Thyroid gland (tissue), 4 donors: ENCODE measurements around the gene TCF12. TPM values are rescaled to one million over a fixed set of nuclear protein-coding genes. Genes with fewer than 3 reads are reported as not detected.

Experiments
- DNase-seq, 2 donors: peaks; one replicate each; pipeline ENCODE4 v3.0.0-alpha.2; 2019
- H3K27ac ChIP-seq, 3 donors: fragments of 200-600 bp; sonication (generic); 1 replicate in 2 of 3; 2 replicates in 1 of 3; pipeline ENCODE4 v1.5.1; 2016 to 2019; ENCODE audit warnings: mild to moderate bottlenecking in 1 of 3, moderate library complexity in 1 of 3
- H3K27me3 ChIP-seq: fragments of 200-600 bp; sonication (generic); one replicate; pipeline ENCODE4 v1.5.1; 2019
- H3K36me3 ChIP-seq, 2 donors: fragments of 200-600 bp; sonication (generic); one replicate each; pipeline ENCODE4 v1.5.1; 2016 to 2019
- H3K4me1 ChIP-seq, 2 donors: fragments of 200-600 bp; sonication (generic); one replicate each; pipeline ENCODE4 v1.5.1; 2017 to 2019
- H3K4me3 ChIP-seq, 3 donors: fragments of 200-600 bp; sonication (generic); replicated peaks in 1 of 3; 1 replicate in 2 of 3; 2 replicates in 1 of 3; pipeline ENCODE4 v1.5.1; 2016; ENCODE audit warnings: mild to moderate bottlenecking in 1 of 3
- H3K9me3 ChIP-seq: fragments of 200-600 bp; sonication (generic); one replicate; pipeline ENCODE4 v1.5.1; 2017
- CTCF ChIP-seq, 6 experiments: fragments of 200-600 bp in 3 of 6; fragments of 450-650 bp in 3 of 6; sonication (generic) in 3 of 6; IDR thresholded peaks; one replicate each; pipeline ENCODE4 v1.5.1; 2016 to 2019; ENCODE audit warnings: antibody characterized with exemption in 6 of 6, mild to moderate bottlenecking in 2 of 6, inconsistent platforms in 1 of 6, moderate library complexity in 1 of 6
- POLR2A ChIP-seq, 2 donors: fragments of 450-650 bp; IDR thresholded peaks; one replicate each; pipeline ENCODE4 v1.6.1; 2017; ENCODE audit warnings: antibody characterized with exemption in 2 of 2, mild to moderate bottlenecking in 2 of 2, moderate library complexity in 1 of 2
- WGBS, 2 donors: methylation state at CpG; one replicate each; pipeline ENCODE4 v1.1.5; 2017; 5-methylcytosine and 5-hydroxymethylcytosine counted together
- intact Hi-C: fragments of 100-400 bp; cut with DNase I; formaldehyde crosslinking; loops from one replicate; pipeline ENCODE4 v1.15.1; 2023
- total RNA-seq, 4 donors: library from RNA; depleted of rRNA; stranded (reverse); fragments of >200 nt; gene quantifications; one replicate each; pipeline ENCODE4 v1.2.3, GENCODE V29; 2016

Gene TCF12
- total RNA-seq, 4 donors from 2014 or later, result 54.8 to 156 (median 108) TPM

GRCh38 chr15:57190208-57190607 is 271.8 kb downstream of the TCF12 start:
- Histone ChIP-seq H3K4me3 (no peak overlapping the region), H3K4me1 (no peaks in the 10 kb centered on the region), H3K9me3 (no peaks in the 10 kb centered on the region), H3K27ac (no peak overlapping the region), H3K36me3 (no peaks in the 10 kb centered on the region), H3K27me3 (no peaks in the 10 kb centered on the region)
- no peak for TF ChIP-seq POLR2A (IDR thresholded peaks at IDR 0.05)
- TF ChIP-seq CTCF (IDR thresholded peaks at IDR 0.05), result no peak
- intact Hi-C loops, result no loop called here
- DNase-seq, result no peak
- WGBS, 2 donors, result 97 to 98% methylated on average over 1 of the region's 1 CpG

GRCh38 chr15:57193161-57193560 is 274.7 kb downstream of the TCF12 start:
- H3K4me1 ChIP-seq, result peaks cover under 1% of the 10 kb centered on the region in 2 donors
- no peak overlapping the region for H3K4me3 ChIP-seq
- no peaks in the 10 kb centered on the region for H3K36me3 ChIP-seq
- WGBS, 2 donors, result 84 to 85% methylated on average over 2 of the region's 2 CpGs
- no peaks in the 10 kb centered on the region for H3K9me3 ChIP-seq
- TF ChIP-seq CTCF (IDR thresholded peaks at IDR 0.05) (no peak), POLR2A (IDR thresholded peaks at IDR 0.05) (no peak)
- H3K27me3 ChIP-seq, result no peaks in the 10 kb centered on the region
- intact Hi-C loops, result no loop called here
- no peak for DNase-seq
- H3K27ac ChIP-seq, result no peak overlapping the region

- DNase-seq, result no peak
- Histone ChIP-seq H3K27ac (no peak overlapping the region), H3K4me3 (no peak overlapping the region), H3K4me1 (peaks cover 10 to 13% of the 10 kb centered on the region in 2 donors), H3K27me3 (no peaks in the 10 kb centered on the region), H3K9me3 (no peaks in the 10 kb centered on the region), H3K36me3 (no peaks in the 10 kb centered on the region)
- WGBS, 2 donors, result 97 to 100% methylated on average over 1 of the region's 1 CpG
- intact Hi-C loops, result no loop called here
- TF ChIP-seq POLR2A (IDR thresholded peaks at IDR 0.05) (no peak), CTCF (IDR thresholded peaks at IDR 0.05) (no peak)
Observed at GRCh38 chr15:57195326-57195725, 276.9 kb downstream of the TCF12 start.

GRCh38 chr15:57196865-57197264 is 278.4 kb downstream of the TCF12 start:
- Histone ChIP-seq H3K4me1 (peaks cover 10 to 13% of the 10 kb centered on the region in 2 donors), H3K4me3 (no peak overlapping the region), H3K9me3 (no peaks in the 10 kb centered on the region), H3K27ac (no peak overlapping the region), H3K27me3 (no peaks in the 10 kb centered on the region), H3K36me3 (no peaks in the 10 kb centered on the region)
- TF ChIP-seq CTCF (IDR thresholded peaks at IDR 0.05) (peak in 1 of 6 experiments; percentile 8), POLR2A (IDR thresholded peaks at IDR 0.05) (no peak)
- WGBS, 2 donors, result 100% methylated on average over 1 of the region's 1 CpG
- intact Hi-C loops, result no loop called here
- no peak for DNase-seq

- intact Hi-C loops, result no loop called here
- no peak overlapping the region for H3K27ac ChIP-seq
- no peak for TF ChIP-seq CTCF (IDR thresholded peaks at IDR 0.05)
- no peak for TF ChIP-seq POLR2A (IDR thresholded peaks at IDR 0.05)
Observed at GRCh38 chr15:57198131-57198530, 279.7 kb downstream of the TCF12 start.

More at GRCh38 chr15:57198131-57198530, 279.7 kb downstream of the TCF12 start:
- H3K4me3 ChIP-seq, result no peak overlapping the region
- H3K36me3 ChIP-seq, result no peaks in the 10 kb centered on the region
- peaks cover 10 to 13% of the 10 kb centered on the region in 2 donors for H3K4me1 ChIP-seq
- no peaks in the 10 kb centered on the region for H3K27me3 ChIP-seq
- H3K9me3 ChIP-seq, result no peaks in the 10 kb centered on the region
- no peak for DNase-seq
- 81 to 82% methylated on average over 2 of the region's 2 CpGs for WGBS, 2 donors
